NOMO-1 treated with DMSO at 0.1 percent for 48 hours (cell line): ENCODE measurements around the gene TBC1D22A.

Source experiments
- DNase-seq: peaks from one replicate; lab custom pipeline; 2025; ENCODE audit not compliant: unreplicated experiment; lab: John Stamatoyannopoulos, UW

Gene TBC1D22A

DNA sequence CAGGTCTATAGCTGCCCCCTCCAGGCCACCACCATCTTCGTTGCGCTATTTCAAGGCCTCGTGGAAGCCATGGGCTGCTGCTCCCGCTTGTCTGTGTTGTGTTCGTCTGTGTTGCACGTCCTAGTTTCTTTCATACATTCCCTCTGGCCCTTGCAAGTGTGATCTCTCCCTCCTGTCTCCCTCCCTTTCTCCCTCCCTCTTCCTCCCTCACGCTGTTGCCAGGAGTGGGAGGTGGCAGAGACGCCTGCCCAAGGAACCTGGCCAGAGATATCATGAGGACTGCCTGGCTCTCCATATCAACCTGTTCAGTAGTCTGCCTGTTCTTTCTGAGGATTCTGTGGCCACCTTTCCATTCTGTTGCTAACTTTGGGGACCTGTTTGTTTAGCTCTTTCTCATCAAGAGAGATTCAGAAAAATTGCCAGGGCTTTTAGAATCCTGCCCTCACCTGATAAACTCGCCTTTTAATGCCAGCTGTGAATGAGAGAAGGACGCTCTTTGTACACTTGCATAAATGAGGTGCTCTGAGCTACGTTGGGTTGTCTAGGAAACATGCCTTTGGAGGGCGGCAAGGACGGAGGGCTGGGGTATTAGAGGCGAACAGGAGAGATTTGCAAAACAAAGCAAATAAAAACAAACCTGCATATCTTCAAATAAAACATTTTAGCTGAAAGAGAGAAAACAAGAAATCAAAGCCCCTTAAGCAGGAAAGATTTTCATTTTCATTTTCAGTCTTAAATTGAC is 185.2 kb downstream of the TBC1D22A start:
- no peak for DNase-seq

DNA sequence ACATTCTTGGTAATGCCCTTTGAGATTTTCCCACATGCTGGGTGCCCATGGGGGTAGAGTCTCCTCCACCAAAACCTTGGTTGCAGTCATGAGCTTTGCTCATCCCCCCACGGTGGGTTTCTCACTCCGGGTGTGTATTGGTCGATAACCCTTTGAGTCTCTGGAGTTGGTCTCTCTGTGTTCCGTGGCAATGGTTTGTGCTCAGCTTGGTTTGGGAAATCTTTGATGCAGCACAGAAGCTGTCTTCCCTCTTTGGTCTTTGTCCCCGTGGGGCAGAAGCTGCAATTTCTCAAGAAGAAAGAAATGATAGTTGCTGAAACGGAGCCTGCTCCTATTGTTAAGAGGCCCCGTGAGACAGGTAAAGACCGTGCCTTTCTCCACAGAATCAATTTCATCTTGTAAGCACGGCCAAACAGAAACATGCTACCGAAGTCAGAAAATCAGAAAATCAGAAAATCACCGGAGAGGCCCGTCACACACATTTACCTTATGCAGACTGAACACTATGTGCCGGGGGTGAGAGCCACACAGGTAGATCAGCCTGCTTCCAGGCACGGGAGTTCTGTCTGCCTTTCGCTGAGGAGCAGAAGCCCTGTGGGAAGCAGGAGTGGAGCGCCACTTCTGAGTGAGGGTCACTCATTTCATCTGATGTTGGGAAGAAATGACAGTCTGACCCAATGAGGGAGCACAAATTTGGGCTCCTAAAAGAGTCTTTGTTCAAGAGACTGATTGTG is 186.1 kb downstream of the TBC1D22A start:
- DNase-seq = no peak

DNA sequence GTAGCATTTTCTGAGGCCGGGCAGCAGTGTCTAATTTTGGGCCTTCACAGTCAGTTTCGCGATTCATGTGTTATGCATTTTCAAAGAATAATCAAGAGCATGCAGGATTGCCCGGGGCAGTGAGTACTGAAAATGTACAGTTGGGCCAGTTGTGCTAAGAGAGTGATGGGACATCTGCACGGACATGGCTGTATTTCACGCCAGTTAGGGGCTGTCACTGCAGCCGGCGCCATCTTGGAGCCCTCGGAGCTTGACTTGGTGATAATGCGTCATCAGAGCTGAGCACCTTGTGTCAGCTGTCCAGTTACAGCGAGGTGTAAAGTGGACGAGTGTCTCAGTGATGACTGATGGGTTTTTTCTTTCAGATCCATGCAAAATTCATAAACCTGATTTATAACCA is 188.9 kb downstream of the TBC1D22A start:
- no peak for DNase-seq

- DNase-seq = no peak
Measured at GRCh38 chr22:46951973-46952372, 189.5 kb downstream of the TBC1D22A start.

GRCh38 chr22:46953968-46954765 is 191.7 kb downstream of the TBC1D22A start:
- no peak for DNase-seq

DNA sequence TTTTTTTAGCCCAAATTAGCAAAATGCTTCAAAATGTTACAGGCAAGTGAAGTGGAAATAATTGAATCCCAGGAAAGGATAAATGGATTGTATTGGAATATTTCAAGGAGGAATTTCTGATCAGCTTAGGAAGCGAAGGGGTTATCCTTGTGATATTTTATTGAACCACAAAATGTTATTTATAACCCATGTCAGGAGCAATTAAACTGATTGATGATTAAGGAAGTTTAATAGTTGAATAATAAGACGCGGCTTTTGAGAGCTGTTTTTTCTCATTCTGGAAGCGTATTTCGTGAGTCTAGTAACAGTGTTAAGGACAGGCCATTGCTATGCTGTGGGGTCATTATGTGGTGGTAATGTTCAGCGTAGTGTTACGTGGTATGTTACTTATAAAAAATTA is 192.3 kb downstream of the TBC1D22A start:
- no peak for DNase-seq

- no peak for DNase-seq
Measured at GRCh38 chr22:46956498-46957215, 194.2 kb downstream of the TBC1D22A start.

- DNase-seq = no peak
Measured at GRCh38 chr22:46957521-46957920, 195.1 kb downstream of the TBC1D22A start.

DNA sequence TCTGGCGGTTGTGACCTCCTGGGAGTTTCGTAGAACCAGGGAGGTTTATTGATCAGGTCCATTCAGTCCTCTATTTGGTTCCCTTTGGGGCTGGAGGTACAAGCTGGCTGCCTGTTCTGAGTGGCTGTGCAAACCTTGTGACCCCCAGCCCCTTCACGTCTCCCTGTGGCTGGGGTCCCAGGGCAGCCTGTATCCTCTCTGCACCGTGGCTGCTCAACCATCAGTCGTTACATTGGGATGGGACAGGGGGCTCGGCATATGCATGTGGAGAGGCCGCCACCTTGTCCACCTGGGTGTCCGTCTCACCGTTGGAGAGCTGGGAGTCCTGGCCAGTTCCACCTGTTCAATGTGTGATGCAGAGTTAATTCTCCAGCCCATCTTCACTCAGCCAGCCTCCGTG is 195.7 kb downstream of the TBC1D22A start:
- no peak for DNase-seq

GRCh38 chr22:46958658-46959057 is 196.2 kb downstream of the TBC1D22A start:
- no peak for DNase-seq

GRCh38 chr22:46959369-46959768 is 196.9 kb downstream of the TBC1D22A start:
- no peak for DNase-seq

DNA sequence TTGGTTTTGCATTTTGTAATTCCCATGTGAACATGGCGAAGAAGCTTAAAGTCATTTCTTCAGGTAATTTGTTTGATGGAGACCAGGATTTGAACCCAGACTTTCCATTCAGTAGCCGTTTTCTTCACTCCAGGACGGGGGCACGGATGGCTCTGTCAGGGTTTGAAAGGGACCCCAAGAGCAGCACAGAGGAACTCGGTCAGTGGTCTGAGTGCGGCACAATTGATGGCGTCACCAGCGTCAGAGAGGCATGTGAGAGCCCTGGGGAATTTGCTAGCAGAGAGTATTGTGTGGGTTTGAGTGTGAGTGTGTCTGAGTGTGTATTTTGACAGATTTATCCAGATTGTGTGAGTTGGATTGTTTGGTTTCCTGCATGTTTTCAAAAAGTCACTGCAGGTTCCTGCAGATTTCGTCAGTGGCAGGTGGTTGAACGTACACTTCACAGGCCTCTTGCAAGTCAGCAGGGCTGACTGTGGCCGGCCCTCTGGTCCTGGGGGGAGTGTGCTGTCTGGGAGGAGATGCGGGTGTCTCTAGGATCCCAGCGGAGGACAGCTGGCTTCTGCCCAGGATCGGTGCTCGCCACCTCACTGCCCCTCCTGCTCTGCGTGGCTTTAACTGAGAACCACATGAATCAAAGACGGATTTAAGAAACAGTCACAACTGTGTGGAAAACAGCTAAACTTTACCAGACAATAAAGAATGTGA is 199.3 kb downstream of the TBC1D22A start:
- DNase-seq = no peak

DNA sequence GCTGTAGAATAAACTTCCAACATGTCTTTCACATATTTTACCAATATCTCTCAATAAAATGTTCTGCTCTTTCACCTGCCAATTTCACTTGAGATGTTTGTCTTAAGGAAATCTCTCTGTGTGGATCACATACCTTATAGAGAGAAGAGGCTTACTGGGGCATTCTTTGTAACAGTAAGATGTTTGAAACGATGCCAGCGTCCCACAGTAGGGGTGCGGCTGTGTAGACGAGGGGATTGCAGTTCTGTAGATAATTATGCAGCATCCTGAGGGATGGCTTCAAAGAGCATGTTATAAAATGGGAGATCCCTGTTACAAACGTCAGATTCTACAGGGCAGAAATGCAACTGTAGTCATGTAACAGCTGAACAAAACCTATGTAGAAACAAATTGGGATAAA is 200.0 kb downstream of the TBC1D22A start:
- DNase-seq = no peak

GRCh38 chr22:46963672-46964545 is 201.5 kb downstream of the TBC1D22A start:
- DNase-seq = no peak

GRCh38 chr22:46964773-46965550 is 202.5 kb downstream of the TBC1D22A start:
- DNase-seq = no peak

DNA sequence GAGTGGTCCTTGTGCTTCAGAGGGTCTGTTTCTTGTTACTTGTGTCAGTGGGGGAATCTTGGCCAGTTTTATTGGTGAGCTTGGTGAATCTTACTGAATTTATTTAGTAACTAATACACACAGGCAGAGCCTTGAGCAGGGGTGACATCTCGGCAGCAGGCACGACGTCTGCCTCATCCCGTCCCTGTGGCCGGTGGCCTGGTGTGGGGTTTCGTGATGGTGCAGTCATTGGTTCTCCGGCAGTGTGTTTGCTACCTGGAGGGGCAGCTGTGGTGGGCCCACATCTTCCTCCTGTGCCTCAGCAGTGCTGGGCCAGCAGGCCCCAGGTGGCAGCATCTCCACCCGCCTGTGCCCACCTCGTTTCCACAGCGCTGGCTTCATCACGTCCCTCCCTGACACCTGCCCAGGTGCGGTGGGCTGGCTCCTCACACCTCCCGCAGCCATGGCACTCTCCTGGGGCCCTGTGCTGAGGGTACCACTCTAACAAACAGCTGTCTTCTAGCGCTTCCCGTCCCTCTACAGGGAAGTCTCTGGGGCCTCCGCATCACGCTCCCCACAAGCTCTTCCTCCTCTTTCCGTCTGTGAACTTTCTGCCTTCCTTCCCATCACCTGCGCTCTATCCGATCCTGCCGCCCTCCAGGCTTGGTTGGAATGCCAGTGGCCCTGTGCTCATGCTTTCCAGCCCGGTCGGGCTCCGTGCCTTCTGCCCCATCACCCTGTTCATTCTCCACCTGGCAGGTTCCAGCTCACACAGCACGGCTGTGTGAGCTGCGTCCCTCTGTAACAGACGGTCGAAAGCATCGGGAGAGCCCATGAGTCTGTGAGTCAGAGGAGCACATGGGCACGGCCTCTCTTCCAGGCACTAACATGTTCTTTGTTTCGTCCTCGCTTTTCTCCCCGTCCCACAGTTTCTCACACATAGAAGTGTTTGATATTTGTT is 203.4 kb downstream of the TBC1D22A start:
- no peak for DNase-seq

- no peak for DNase-seq
Measured at GRCh38 chr22:46966495-46966845, 204.0 kb downstream of the TBC1D22A start.

DNA sequence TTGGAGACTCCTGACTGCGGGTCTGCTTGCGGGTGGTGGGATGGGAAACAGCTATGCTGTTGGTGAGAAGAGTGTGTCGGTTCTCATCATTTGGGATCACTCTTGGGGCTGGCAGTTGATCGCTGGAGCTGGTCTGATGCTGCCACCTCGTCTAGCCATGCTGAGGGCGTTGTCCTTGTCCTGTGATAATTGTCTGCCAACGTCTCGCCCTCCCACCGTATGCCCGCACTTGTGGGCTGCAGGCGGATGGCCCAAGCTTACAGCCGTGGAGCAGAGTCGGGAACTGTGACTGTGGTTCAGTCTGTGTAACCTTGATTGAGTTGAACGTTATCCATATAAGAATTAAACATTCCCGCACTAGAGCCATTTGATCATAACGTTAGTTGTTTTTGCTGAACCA is 204.4 kb downstream of the TBC1D22A start:
- no peak for DNase-seq
